SKM-1 treated with dmso at 0.1 percent for 144 hours (cell line): ENCODE results near the gene NINL.
"Not testable (repeated sequence)": the region's sequence is repeated elsewhere in the genome, so short reads cannot be mapped to it uniquely, and the experiment has no call there.

ENCODE experiments used
- DNase-seq: peaks from one replicate; lab custom pipeline; 2025; ENCODE audit not compliant: unreplicated experiment; lab: John Stamatoyannopoulos, UW

Gene NINL

GRCh38 chr20:25584905-25585704, at the start of gene NINL:
Gene NINL (minus strand): TSS chr20:25585531. CDS start chr20:25526587, 58,944 bp downstream.
- DNase-seq, result peak; percentile 40

- DNase-seq, result no peak
Measured at GRCh38 chr20:25632940-25633790, 47.8 kb upstream of the NINL start.

GRCh38 chr20:25630615-25631014, 45.3 kb upstream of the NINL start:
- not testable (repeated sequence) for DNase-seq

GRCh38 chr20:25629816-25630499, 44.6 kb upstream of the NINL start:
- no peak for DNase-seq

GRCh38 chr20:25626779-25627178, 41.4 kb upstream of the NINL start:
- DNase-seq, result no peak

- no peak for DNase-seq
Measured at GRCh38 chr20:25624500-25624939, 39.2 kb upstream of the NINL start.

- DNase-seq, result peak; percentile 95
Measured at GRCh38 chr20:25623736-25624499, 38.6 kb upstream of the NINL start, which contains the start of gene NANP. Gene NANP (minus strand): TSS chr20:25624014. CDS start chr20:25623948, 66 bp downstream.

GRCh38 chr20:25623225-25623735, 37.9 kb upstream of the NINL start:
- no peak for DNase-seq

- no peak for DNase-seq
Measured at GRCh38 chr20:25622450-25623224, 37.3 kb upstream of the NINL start.

- no peak for DNase-seq
Measured at GRCh38 chr20:25622049-25622448, 36.7 kb upstream of the NINL start.

GRCh38 chr20:25619514-25619913, 34.2 kb upstream of the NINL start:
- no peak for DNase-seq

GRCh38 chr20:25608774-25609173, 23.4 kb upstream of the NINL start:
- no peak for DNase-seq

GRCh38 chr20:25606094-25606695, 20.9 kb upstream of the NINL start:
- DNase-seq, result no peak

GRCh38 chr20:25605148-25605547, 19.8 kb upstream of the NINL start:
- DNase-seq, result no peak

GRCh38 chr20:25604611-25605010, 19.3 kb upstream of the NINL start:
- no peak for DNase-seq

GRCh38 chr20:25602914-25603309, 17.6 kb upstream of the NINL start:
- DNase-seq, result not testable (repeated sequence)

- DNase-seq, result not testable (repeated sequence)
Measured at GRCh38 chr20:25602191-25602913, 17.0 kb upstream of the NINL start.

GRCh38 chr20:25601659-25602058, 16.3 kb upstream of the NINL start:
- DNase-seq, result no peak
